Kidney (tissue), 14 donors: ENCODE results near the gene CSN2. TPM values are rescaled to one million over a fixed set of nuclear protein-coding genes. Genes with fewer than 3 reads are reported as not detected.

Experiments used
- DNase-seq, 5 donors: peaks; one replicate each; pipeline ENCODE4 v3.0.0-alpha.2; 2013 to 2020
- FAIRE-seq: peaks from 2 replicates; lab custom pipeline; 2012; peaks lifted over from hg19 to GRCh38; lab: Jason Lieb, UNC
- H3K27ac ChIP-seq, 2 donors: one replicate each; pipeline ENCODE4 v1.7.0; 2013; ENCODE audit warnings: low read depth in 2 of 2, low read length in 2 of 2, inconsistent platforms in 1 of 2
- H3K27me3 ChIP-seq: one replicate; pipeline ENCODE4 v1.7.1; 2013; ENCODE audit warnings: low read length, inconsistent platforms; ENCODE audit not compliant: control insufficient read depth, insufficient read depth
- H3K36me3 ChIP-seq, 3 donors: one replicate each; pipeline versions ENCODE4 v1.7.0 to v1.7.1; 2013; ENCODE audit warnings: low read length in 3 of 3, control low read depth in 1 of 3, inconsistent platforms in 1 of 3; ENCODE audit not compliant: insufficient read depth in 3 of 3, control insufficient read depth in 2 of 3
- H3K4me1 ChIP-seq, 3 donors: one replicate each; pipeline versions ENCODE4 v1.7.0 to v1.7.1; 2013; ENCODE audit warnings: low read length in 3 of 3, inconsistent platforms in 1 of 3, low read depth in 1 of 3; ENCODE audit not compliant: control insufficient read depth in 2 of 3, insufficient read depth in 2 of 3
- H3K4me3 ChIP-seq, 3 donors: one replicate each; pipeline versions ENCODE4 v1.7.0 to v1.8.1; 2013; ENCODE audit warnings: low read length in 3 of 3, control low read depth in 1 of 3, inconsistent platforms in 1 of 3
- H3K9ac ChIP-seq, 3 donors: one replicate each; pipeline versions ENCODE4 v1.7.0 to v1.7.1; 2013; ENCODE audit warnings: low read length in 3 of 3, control low read depth in 1 of 3, inconsistent platforms in 1 of 3
- H3K9me3 ChIP-seq, 3 donors: one replicate each; pipeline versions ENCODE4 v1.7.0 to v1.7.1; 2013; ENCODE audit warnings: low read length in 3 of 3, control low read depth in 1 of 3, inconsistent platforms in 1 of 3; ENCODE audit not compliant: control insufficient read depth in 2 of 3, insufficient read depth in 1 of 3
- intact Hi-C: fragments of 100-400 bp; cut with DNase I; formaldehyde crosslinking; loops from one replicate; pipeline ENCODE4 v1.11.1; 2022
- polyA plus RNA-seq: library from polyadenylated mRNA; stranded (reverse); fragments of 350-450 nt; fragmentation: Illumina TruSeq; extraction: RNeasy Lipid Tissue Mini Kit (QIAGEN cat#74804); gene quantifications from one replicate; pipeline ENCODE4 v1.2.3, GENCODE V29; 2014; ENCODE audit warnings: low read depth, low replicate concordance; ENCODE audit not compliant: insufficient read depth
- total RNA-seq: library from RNA; stranded (reverse); fragmentation: NEBNext Ultra II Directional; extraction: Animal tissue kit (Norgen Biotek cat#: 25700); gene quantifications from one replicate; pipeline ENCODE4 v1.2.1, GENCODE V29; 2021
- TF ChIP-seq, protein P1 (sequence below): IDR thresholded peaks from 3 replicates; pipeline ENCODE4 v1.5.1; 2012; ENCODE audit warnings: mild to moderate bottlenecking, moderate library complexity, borderline replicate concordance; ENCODE audit not compliant: insufficient read depth; ENCODE audit errors: extremely low read depth
- donor health status: control.
- donor health status: control.
- donor health status: control.
- donor health status: control.
- donor health status: control.
- donor health status: DM: yes; HTN: yes; CAD: no.
- donor health status: Normal renal cell carcinoma (clear cell type).

The CSN2 gene
- total and polyA plus RNA-seq, 2 donors from 2014 or later: not detected

DNA sequence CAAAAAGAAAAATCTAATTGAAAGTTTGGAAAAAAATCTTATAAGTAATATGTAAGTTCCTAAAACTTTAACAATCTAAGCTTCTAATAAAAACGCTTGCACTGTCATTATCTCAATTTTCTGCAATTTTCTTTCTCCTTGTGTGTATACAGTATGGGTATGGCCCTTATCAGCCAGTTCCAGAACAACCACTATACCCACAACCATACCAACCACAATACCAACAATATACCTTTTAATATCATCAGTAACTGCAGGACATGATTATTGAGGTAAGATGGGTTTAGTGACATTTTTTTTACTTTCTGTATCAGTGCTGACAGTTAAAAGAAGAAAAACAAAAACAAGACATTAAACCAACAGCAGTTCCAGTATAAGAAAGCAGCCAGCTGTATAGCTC lies 35.2 kb upstream of the CSN2 start:
- intact Hi-C loops: no loop called here
- H3K4me3 ChIP-seq: no peak overlapping the region
- no peak for FAIRE-seq
- H3K4me1 ChIP-seq: no peaks in the 10 kb centered on the region
- H3K27ac ChIP-seq: no peak overlapping the region
- DNase-seq: no peak
- TF ChIP-seq, protein P1, sequence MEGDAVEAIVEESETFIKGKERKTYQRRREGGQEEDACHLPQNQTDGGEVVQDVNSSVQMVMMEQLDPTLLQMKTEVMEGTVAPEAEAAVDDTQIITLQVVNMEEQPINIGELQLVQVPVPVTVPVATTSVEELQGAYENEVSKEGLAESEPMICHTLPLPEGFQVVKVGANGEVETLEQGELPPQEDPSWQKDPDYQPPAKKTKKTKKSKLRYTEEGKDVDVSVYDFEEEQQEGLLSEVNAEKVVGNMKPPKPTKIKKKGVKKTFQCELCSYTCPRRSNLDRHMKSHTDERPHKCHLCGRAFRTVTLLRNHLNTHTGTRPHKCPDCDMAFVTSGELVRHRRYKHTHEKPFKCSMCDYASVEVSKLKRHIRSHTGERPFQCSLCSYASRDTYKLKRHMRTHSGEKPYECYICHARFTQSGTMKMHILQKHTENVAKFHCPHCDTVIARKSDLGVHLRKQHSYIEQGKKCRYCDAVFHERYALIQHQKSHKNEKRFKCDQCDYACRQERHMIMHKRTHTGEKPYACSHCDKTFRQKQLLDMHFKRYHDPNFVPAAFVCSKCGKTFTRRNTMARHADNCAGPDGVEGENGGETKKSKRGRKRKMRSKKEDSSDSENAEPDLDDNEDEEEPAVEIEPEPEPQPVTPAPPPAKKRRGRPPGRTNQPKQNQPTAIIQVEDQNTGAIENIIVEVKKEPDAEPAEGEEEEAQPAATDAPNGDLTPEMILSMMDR: no peak
- H3K9ac ChIP-seq: no peak overlapping the region
- H3K27me3 ChIP-seq: no peaks in the 10 kb centered on the region
- H3K36me3 ChIP-seq: no peaks in the 10 kb centered on the region
- H3K9me3 ChIP-seq: no peaks in the 10 kb centered on the region

DNA sequence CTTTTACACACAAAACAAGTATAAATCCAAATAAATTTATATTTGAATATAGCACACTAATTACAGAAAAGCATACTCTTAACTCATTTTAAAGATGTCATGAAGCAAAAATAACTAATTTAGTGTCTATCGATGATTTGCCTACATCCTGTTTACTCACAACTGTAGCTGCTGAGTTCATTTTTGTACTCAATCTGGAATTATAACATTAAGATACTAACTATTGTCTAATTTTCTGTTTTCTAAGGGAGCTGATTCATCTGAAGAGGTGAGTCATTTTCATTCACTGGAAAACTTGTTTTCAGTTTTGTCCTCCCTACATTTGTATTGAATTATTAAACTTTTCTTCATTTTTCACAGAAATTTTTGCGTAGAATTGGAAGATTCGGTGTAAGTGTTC lies 33.9 kb upstream of the CSN2 start:
- Histone ChIP-seq H3K9ac (no peak overlapping the region), H3K27me3 (no peaks in the 10 kb centered on the region), H3K27ac (no peak overlapping the region), H3K36me3 (no peaks in the 10 kb centered on the region), H3K9me3 (no peaks in the 10 kb centered on the region), H3K4me1 (no peaks in the 10 kb centered on the region), H3K4me3 (no peak overlapping the region)
- TF ChIP-seq, protein P1: no peak
- FAIRE-seq (no peak), DNase-seq (no peak)
- intact Hi-C loops: no loop called here

DNA sequence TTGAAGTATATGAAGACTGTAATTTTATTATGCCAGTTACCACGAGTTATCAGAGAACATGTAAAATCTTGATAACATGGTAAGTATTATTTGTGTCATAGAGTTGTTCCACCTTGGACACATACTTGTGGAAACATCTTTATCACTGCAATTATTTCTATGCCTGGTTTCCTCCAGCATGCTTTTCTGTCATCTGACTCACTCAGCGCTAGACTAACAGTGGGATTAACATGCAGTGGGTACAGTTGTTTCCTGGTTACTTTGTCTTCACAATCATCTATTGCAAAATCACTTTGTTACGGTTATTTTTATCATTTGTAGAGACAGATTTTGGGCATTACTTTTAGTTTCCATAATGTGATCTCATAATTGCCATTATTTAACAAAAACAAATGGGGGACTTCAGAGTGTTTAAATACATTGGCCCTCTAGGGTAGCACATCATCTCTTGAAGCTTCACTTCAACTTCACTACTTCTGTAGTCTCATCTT lies 30.0 kb upstream of the CSN2 start, which contains the start of gene STATH:
STATH (plus strand) TSS at position 441 of the 491 bp plus-strand sequence. CDS start 2,472 bp downstream, outside the sequence.
- TF ChIP-seq, protein P1: no peak
- Histone ChIP-seq H3K36me3 (no peaks in the 10 kb centered on the region), H3K27me3 (no peaks in the 10 kb centered on the region), H3K9me3 (no peaks in the 10 kb centered on the region), H3K27ac (no peak within 1 kb of the TSS), H3K4me1 (no peaks in the 10 kb centered on the region), H3K4me3 (no peak within 1 kb of the TSS), H3K9ac (no peak within 1 kb of the TSS)
- intact Hi-C loops: no loop called here
- DNase-seq (no peak), FAIRE-seq (no peak)

DNA sequence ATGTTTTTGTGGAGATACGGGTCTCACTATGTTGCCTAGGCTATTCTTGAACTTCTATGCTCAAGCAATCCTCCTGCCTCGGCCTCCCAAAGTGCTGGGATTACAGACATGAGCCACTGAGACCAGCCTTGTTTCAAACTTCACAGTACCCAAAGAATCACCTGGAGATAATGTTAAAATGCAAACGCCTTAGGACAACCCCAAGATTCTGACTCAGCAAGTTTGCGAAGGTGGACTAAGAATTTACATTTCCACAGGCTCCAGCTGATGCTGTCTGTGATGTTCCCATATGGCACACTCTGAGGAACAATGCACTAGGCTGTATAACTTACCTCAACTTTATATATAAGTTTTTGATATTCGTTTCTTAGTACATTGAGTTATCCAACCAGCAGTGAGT lies 29.3 kb upstream of the CSN2 start:
- no peak overlapping the region for H3K4me3 ChIP-seq
- H3K9ac ChIP-seq: no peak overlapping the region
- DNase-seq: no peak
- no peaks in the 10 kb centered on the region for H3K9me3 ChIP-seq
- no peaks in the 10 kb centered on the region for H3K36me3 ChIP-seq
- H3K27ac ChIP-seq: no peak overlapping the region
- no peak for FAIRE-seq
- H3K4me1 ChIP-seq: no peaks in the 10 kb centered on the region
- TF ChIP-seq, protein P1: no peak
- intact Hi-C loops: no loop called here
- no peaks in the 10 kb centered on the region for H3K27me3 ChIP-seq
